ENCODE measurements around the gene TMEM272.

The TMEM272 gene

GRCh38 chr13:51856027-51856736, 11.2 kb upstream of the TMEM272 start:
- Histone ChIP-seq H3K27me3 (ENCODE audit: insufficient read depth, poor library complexity, severe bottlenecking) (no peaks in the 10 kb centered on the region), H3K4me3 (replicated peaks; ENCODE audit: insufficient read depth, low read length) (no peak overlapping the region), H3K27ac (replicated peaks) (no peak overlapping the region)
- TF ChIP-seq POLR2AphosphoS5 (IDR thresholded peaks at IDR 0.05; ENCODE audit: low read depth) (no peak), SPI1 (IDR thresholded peaks at IDR 0.05; ENCODE audit: borderline replicate concordance, low read depth) (no peak), GABPA (IDR thresholded peaks at IDR 0.05; ENCODE audit: low read depth) (no peak)
- TF ChIP-seq, protein P1, sequence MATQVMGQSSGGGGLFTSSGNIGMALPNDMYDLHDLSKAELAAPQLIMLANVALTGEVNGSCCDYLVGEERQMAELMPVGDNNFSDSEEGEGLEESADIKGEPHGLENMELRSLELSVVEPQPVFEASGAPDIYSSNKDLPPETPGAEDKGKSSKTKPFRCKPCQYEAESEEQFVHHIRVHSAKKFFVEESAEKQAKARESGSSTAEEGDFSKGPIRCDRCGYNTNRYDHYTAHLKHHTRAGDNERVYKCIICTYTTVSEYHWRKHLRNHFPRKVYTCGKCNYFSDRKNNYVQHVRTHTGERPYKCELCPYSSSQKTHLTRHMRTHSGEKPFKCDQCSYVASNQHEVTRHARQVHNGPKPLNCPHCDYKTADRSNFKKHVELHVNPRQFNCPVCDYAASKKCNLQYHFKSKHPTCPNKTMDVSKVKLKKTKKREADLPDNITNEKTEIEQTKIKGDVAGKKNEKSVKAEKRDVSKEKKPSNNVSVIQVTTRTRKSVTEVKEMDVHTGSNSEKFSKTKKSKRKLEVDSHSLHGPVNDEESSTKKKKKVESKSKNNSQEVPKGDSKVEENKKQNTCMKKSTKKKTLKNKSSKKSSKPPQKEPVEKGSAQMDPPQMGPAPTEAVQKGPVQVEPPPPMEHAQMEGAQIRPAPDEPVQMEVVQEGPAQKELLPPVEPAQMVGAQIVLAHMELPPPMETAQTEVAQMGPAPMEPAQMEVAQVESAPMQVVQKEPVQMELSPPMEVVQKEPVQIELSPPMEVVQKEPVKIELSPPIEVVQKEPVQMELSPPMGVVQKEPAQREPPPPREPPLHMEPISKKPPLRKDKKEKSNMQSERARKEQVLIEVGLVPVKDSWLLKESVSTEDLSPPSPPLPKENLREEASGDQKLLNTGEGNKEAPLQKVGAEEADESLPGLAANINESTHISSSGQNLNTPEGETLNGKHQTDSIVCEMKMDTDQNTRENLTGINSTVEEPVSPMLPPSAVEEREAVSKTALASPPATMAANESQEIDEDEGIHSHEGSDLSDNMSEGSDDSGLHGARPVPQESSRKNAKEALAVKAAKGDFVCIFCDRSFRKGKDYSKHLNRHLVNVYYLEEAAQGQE (IDR thresholded peaks at IDR 0.05; ENCODE audit: insufficient replicate concordance, low read depth), result no peak
- TF ChIP-seq, protein P2, sequence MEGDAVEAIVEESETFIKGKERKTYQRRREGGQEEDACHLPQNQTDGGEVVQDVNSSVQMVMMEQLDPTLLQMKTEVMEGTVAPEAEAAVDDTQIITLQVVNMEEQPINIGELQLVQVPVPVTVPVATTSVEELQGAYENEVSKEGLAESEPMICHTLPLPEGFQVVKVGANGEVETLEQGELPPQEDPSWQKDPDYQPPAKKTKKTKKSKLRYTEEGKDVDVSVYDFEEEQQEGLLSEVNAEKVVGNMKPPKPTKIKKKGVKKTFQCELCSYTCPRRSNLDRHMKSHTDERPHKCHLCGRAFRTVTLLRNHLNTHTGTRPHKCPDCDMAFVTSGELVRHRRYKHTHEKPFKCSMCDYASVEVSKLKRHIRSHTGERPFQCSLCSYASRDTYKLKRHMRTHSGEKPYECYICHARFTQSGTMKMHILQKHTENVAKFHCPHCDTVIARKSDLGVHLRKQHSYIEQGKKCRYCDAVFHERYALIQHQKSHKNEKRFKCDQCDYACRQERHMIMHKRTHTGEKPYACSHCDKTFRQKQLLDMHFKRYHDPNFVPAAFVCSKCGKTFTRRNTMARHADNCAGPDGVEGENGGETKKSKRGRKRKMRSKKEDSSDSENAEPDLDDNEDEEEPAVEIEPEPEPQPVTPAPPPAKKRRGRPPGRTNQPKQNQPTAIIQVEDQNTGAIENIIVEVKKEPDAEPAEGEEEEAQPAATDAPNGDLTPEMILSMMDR (IDR thresholded peaks at IDR 0.05; ENCODE audit: insufficient read depth, low read length), result no peak
- no peak for DNase-seq (ENCODE audit: low read depth in 1 of 2, low spot score in 1 of 2)

DNA sequence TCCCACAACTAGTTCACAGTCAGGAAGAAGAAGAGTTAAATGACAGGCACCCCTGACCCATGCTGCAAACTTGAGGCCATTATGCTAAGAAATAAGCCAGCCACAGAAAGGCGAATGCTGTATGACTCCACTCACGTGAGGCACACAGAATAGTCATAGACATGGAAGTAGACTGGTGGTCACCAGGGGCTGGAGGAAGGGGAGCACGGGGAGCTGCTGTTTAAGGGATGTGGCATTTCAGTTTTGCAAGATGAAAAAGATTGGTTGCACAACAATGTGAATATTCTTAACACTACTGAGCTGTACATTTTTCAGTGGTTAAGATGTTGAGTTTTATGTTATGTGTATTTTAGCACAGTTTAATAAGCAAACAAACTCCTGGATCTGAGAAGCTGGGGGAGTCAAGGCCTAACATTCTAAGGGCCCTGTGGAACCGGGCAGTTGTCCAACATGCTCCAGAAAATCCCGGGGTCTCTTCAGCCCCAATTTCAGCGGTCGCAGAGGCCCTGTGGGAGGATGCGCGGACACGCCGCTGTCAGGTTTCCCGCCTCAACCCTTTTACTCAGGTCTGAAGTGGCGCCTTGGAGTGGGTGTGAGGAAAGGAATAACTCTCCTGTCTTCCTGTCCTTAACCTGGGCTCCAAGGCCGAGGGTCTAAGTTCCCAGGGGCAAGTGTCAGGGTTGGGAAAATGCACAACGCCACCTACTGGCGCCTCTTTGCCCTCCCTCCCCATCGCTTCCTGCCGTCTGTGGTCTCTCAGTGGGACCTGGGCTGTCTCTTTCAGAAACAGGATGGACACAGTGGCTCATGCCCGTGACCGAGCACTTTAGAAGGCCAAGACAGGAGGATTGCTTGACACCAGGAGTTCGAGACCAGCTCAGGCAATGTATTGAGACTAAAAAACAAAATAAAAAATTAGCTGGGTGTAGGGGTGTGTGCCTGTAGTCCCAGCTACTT, 4.4 kb upstream of the TMEM272 start:
- no peak for TF ChIP-seq GABPA (IDR thresholded peaks at IDR 0.05; ENCODE audit: low read depth)
- TF ChIP-seq, protein P1 (IDR thresholded peaks at IDR 0.05; ENCODE audit: insufficient replicate concordance, low read depth), result no peak
- no peak for TF ChIP-seq POLR2AphosphoS5 (IDR thresholded peaks at IDR 0.05; ENCODE audit: low read depth)
- no peak for TF ChIP-seq SPI1 (IDR thresholded peaks at IDR 0.05; ENCODE audit: borderline replicate concordance, low read depth)
- TF ChIP-seq, protein P2 (IDR thresholded peaks at IDR 0.05; ENCODE audit: insufficient read depth, low read length), result peak; percentile 25
- Histone ChIP-seq H3K4me3 (replicated peaks; ENCODE audit: insufficient read depth, low read length) (no peak overlapping the region), H3K27ac (replicated peaks) (no peak overlapping the region), H3K27me3 (ENCODE audit: insufficient read depth, poor library complexity, severe bottlenecking) (no peaks in the 10 kb centered on the region)
- DNase-seq (ENCODE audit: low read depth in 1 of 2, low spot score in 1 of 2), result peak in 1 of 2 experiments; percentile 29

- TF ChIP-seq GABPA (IDR thresholded peaks at IDR 0.05; ENCODE audit: low read depth) (no peak), SPI1 (IDR thresholded peaks at IDR 0.05; ENCODE audit: borderline replicate concordance, low read depth) (no peak)
- TF ChIP-seq, protein P2 (IDR thresholded peaks at IDR 0.05; ENCODE audit: insufficient read depth, low read length), result no peak
- DNase-seq (ENCODE audit: low read depth in 1 of 2, low spot score in 1 of 2), result no peak
- H3K27ac ChIP-seq (replicated peaks), result no peak overlapping the region
Observed at GRCh38 chr13:51848674-51849073, 3.7 kb upstream of the TMEM272 start.

More at GRCh38 chr13:51848674-51849073, 3.7 kb upstream of the TMEM272 start:
- no peaks in the 10 kb centered on the region for H3K27me3 ChIP-seq (ENCODE audit: insufficient read depth, poor library complexity, severe bottlenecking)
- no peak overlapping the region for H3K4me3 ChIP-seq (replicated peaks; ENCODE audit: insufficient read depth, low read length)

All from HL-60 (cell line).